B cell (primary cell): ENCODE measurements around the gene SKIC8. TPM values are rescaled to one million over a fixed set of nuclear protein-coding genes. Genes with fewer than 3 reads are reported as not detected.

ENCODE experiments used
- ATAC-seq: fragments of 200-7000 bp; cut with Tn5 transposase; one replicate; pipeline ENCODE4 v1.10.0; 2021; ENCODE audit warnings: low read depth, mild to moderate bottlenecking, moderate number of reproducible peaks, moderate library complexity
- CTCF ChIA-PET: fragments of 350-600 bp; sonication (Branson Sonifier 250); formaldehyde crosslinking; loops from one replicate; lab custom pipeline; 2021; ENCODE audit warnings: antibody characterized with exemption, inconsistent platforms; lab: Charles Lee
- POLR2A ChIA-PET: fragments of 350-600 bp; sonication (Branson Sonifier 250); formaldehyde crosslinking; loops from one replicate; lab custom pipeline; 2021; ENCODE audit warnings: antibody characterized with exemption; lab: Charles Lee
- DNase-seq: peaks from one replicate; pipeline ENCODE4 v3.0.0; 2013
- H2AFZ ChIP-seq: 2 replicates; pipeline ENCODE4 v1.6.1; 2012; ENCODE audit warnings: mild to moderate bottlenecking, low read depth, low read length; ENCODE audit not compliant: insufficient read depth, poor library complexity, severe bottlenecking
- H3K27ac ChIP-seq, 2 donors: 1 replicate in 1 of 2; 2 replicates in 1 of 2; pipeline ENCODE4 v1.5.1; 2012 to 2013; ENCODE audit warnings: low read length in 2 of 2, mild to moderate bottlenecking in 2 of 2, moderate library complexity in 1 of 2
- H3K27me3 ChIP-seq, 4 experiments: fragments of 200-600 bp in 1 of 4; sonication (generic) in 1 of 4; replicated peaks in 1 of 4; 1 replicate in 2 of 4; 2 replicates in 2 of 4; pipeline versions ENCODE4 v1.6.1 to v1.7.0; 2013 to 2016; ENCODE audit warnings: low read length in 3 of 4, mild to moderate bottlenecking in 2 of 4, mixed read lengths in 1 of 4, moderate library complexity in 1 of 4; ENCODE audit not compliant: insufficient read depth in 4 of 4, control insufficient read depth in 3 of 4; ENCODE audit errors: control extremely low read depth in 1 of 4
- H3K36me3 ChIP-seq, 2 experiments: replicated peaks in 1 of 2; 1 replicate in 1 of 2; 2 replicates in 1 of 2; pipeline versions ENCODE4 v1.6.1 to v1.7.1; 2013; ENCODE audit warnings: low read length in 1 of 2; ENCODE audit not compliant: insufficient read depth in 2 of 2, control insufficient read depth in 1 of 2; ENCODE audit errors: control extremely low read depth in 1 of 2, extremely low read depth in 1 of 2
- H3K4me1 ChIP-seq, 2 donors: fragments of 200-600 bp in 1 of 2; sonication (generic) in 1 of 2; 1 replicate in 1 of 2; 2 replicates in 1 of 2; pipeline versions ENCODE4 v1.5.1 to v1.6.1; 2013 to 2017; ENCODE audit warnings: low read length in 2 of 2; ENCODE audit not compliant: control insufficient read depth in 2 of 2, insufficient read depth in 2 of 2
- H3K4me2 ChIP-seq: replicated peaks from 2 replicates; pipeline ENCODE3; 2012; ENCODE audit warnings: mild to moderate bottlenecking, low read depth, low read length; ENCODE audit not compliant: poor library complexity, severe bottlenecking
- H3K4me3 ChIP-seq, 5 experiments: fragments of 200-600 bp in 1 of 5; sonication (generic) in 1 of 5; 1 replicate in 3 of 5; 2 replicates in 2 of 5; pipeline versions ENCODE4 v1.5.1 to v1.7.0; 2011 to 2016; ENCODE audit warnings: low read length in 4 of 5, mild to moderate bottlenecking in 4 of 5, low read depth in 2 of 5, control low read depth in 1 of 5, moderate library complexity in 1 of 5; ENCODE audit not compliant: insufficient read depth in 1 of 5; ENCODE audit errors: control extremely low read depth in 1 of 5, extremely low read depth in 1 of 5
- H3K79me2 ChIP-seq: fragments of 200-600 bp; sonication (generic); one replicate; pipeline ENCODE4 v1.6.0; 2016; ENCODE audit warnings: low read length; ENCODE audit not compliant: control insufficient read depth, insufficient read depth
- H3K9ac ChIP-seq: fragments of 200-600 bp; sonication (generic); 2 replicates; pipeline ENCODE4 v1.6.1; 2017; ENCODE audit warnings: mild to moderate bottlenecking, low read length, moderate library complexity
- H3K9me3 ChIP-seq, 3 donors: one replicate each; pipeline versions ENCODE4 v1.6.1 to v1.7.1; 2013; ENCODE audit warnings: low read length in 2 of 3; ENCODE audit not compliant: control insufficient read depth in 2 of 3, insufficient read depth in 1 of 3; ENCODE audit errors: control extremely low read depth in 1 of 3
- H4K20me1 ChIP-seq: 2 replicates; pipeline ENCODE4 v1.6.0; 2012; ENCODE audit warnings: mild to moderate bottlenecking, low read length; ENCODE audit not compliant: insufficient read depth, control insufficient read depth, poor library complexity, severe bottlenecking
- H3K27ac Mint-ChIP-seq: one replicate; pipeline ENCODE4 v1.8.0; 2021; ENCODE audit warnings: mixed read lengths
- H3K27me3 Mint-ChIP-seq: one replicate; pipeline ENCODE4 v1.8.0; 2021; ENCODE audit warnings: mixed read lengths
- H3K4me1 Mint-ChIP-seq: one replicate; pipeline ENCODE4 v1.8.0; 2021; ENCODE audit warnings: mixed read lengths
- H3K4me3 Mint-ChIP-seq: one replicate; pipeline ENCODE4 v1.8.0; 2021; ENCODE audit warnings: mixed read lengths
- H3K9me3 Mint-ChIP-seq: one replicate; pipeline ENCODE4 v1.8.0; 2022; ENCODE audit warnings: mixed read lengths; ENCODE audit not compliant: insufficient read depth
- EZH2 ChIP-seq: IDR thresholded peaks from 2 replicates; pipeline ENCODE4 v1.6.1; 2012; ENCODE audit warnings: borderline replicate concordance, low read depth, mild to moderate bottlenecking, moderate library complexity, low read length; ENCODE audit not compliant: insufficient read depth, poor library complexity, severe bottlenecking
- WGBS: methylation state at CpG from one replicate; pipeline ENCODE4 v1.1.5; 2013; ENCODE audit warnings: missing lambda C conversion rate; ENCODE audit not compliant: insufficient coverage; 5-methylcytosine and 5-hydroxymethylcytosine counted together
- intact Hi-C: fragments of 100-400 bp; cut with micrococcal nuclease; formaldehyde crosslinking; loops from one replicate; pipeline ENCODE4 v1.10.0; 2022
- polyA plus RNA-seq: library from polyadenylated mRNA; depleted of rRNA; stranded (reverse); fragments of >200 nt; gene quantifications from 2 replicates; pipeline ENCODE4 v1.2.3, GENCODE V29; 2012
- total RNA-seq, 2 donors: library from RNA; stranded (reverse); fragments of 120-200 nt in 1 of 2; gene quantifications; 1 replicate in 1 of 2; 2 replicates in 1 of 2; pipeline versions ENCODE4 v1.2.3 to v1.2.4, GENCODE V29; 2013 to 2022
- TF ChIP-seq, protein P1 (sequence below): fragments of 200-600 bp; IDR thresholded peaks from one replicate; pipeline ENCODE4 v1.8.0; 2022; ENCODE audit warnings: antibody characterized with exemption, mild to moderate bottlenecking

SKIC8 gene
- total and polyA plus RNA-seq, 2 donors (not counting 1 experiment from before 2014, with no cell fraction given): 31.9 to 40.2 TPM

DNA sequence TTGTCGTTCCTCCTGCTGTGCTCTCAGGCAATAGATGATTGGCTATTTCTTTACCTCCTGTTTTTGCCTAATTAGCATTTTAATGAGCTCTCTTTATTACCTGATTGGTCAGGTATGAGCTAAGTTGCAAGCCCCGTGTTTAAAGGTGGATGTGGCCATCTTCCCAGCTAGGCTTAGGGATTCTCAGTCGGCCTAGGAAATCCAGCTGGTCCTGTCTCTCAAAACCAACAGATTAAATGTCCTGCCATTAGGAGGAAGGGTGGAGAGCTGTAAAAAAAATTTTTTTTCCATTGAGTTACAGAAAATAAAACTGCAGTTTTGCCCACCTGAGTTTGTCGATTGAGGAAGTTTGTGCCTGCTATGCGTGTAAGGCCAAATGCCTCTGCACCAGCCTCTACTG, 59.6 kb downstream of the SKIC8 start:
- H3K9me3 ChIP-seq: no peaks in the 10 kb centered on the region
- no peak overlapping the region for H3K4me2 ChIP-seq
- POLR2A ChIA-PET: no interaction called here
- Mint-ChIP-seq H3K4me3 (no peak overlapping the region), H3K27ac (no peak overlapping the region), H3K4me1 (no peaks in the 10 kb centered on the region), H3K27me3 (peaks cover 10% of the 10 kb centered on the region), H3K9me3 (no peaks in the 10 kb centered on the region)
- ATAC-seq (no peak), DNase-seq (no peak)
- WGBS: 67% methylated on average over 2 of the region's 5 CpGs
- intact Hi-C loops: no loop called here
- no peaks in the 10 kb centered on the region for H4K20me1 ChIP-seq
- H3K4me1 ChIP-seq: no peaks in the 10 kb centered on the region
- CTCF ChIA-PET: interaction anchor here (0.6 to 8.0 kb wide), 26 partner anchors 10 to 330 kb away, joined by 3 to 195 read pairs (median 6); partner anchors contain the start of gene CIB2
- H3K27ac ChIP-seq: no peak overlapping the region
- H3K4me3 ChIP-seq: no peak overlapping the region
- no peak overlapping the region for H3K9ac ChIP-seq
- no peak overlapping the region for H2AFZ ChIP-seq
- TF ChIP-seq, protein P1, sequence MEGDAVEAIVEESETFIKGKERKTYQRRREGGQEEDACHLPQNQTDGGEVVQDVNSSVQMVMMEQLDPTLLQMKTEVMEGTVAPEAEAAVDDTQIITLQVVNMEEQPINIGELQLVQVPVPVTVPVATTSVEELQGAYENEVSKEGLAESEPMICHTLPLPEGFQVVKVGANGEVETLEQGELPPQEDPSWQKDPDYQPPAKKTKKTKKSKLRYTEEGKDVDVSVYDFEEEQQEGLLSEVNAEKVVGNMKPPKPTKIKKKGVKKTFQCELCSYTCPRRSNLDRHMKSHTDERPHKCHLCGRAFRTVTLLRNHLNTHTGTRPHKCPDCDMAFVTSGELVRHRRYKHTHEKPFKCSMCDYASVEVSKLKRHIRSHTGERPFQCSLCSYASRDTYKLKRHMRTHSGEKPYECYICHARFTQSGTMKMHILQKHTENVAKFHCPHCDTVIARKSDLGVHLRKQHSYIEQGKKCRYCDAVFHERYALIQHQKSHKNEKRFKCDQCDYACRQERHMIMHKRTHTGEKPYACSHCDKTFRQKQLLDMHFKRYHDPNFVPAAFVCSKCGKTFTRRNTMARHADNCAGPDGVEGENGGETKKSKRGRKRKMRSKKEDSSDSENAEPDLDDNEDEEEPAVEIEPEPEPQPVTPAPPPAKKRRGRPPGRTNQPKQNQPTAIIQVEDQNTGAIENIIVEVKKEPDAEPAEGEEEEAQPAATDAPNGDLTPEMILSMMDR: no peak
- no peak for TF ChIP-seq EZH2
- H3K79me2 ChIP-seq: no peaks in the 10 kb centered on the region
- no peaks in the 10 kb centered on the region for H3K36me3 ChIP-seq
- peaks cover 0 to 7% (median 0%) of the 10 kb centered on the region in 4 experiments for H3K27me3 ChIP-seq

DNA sequence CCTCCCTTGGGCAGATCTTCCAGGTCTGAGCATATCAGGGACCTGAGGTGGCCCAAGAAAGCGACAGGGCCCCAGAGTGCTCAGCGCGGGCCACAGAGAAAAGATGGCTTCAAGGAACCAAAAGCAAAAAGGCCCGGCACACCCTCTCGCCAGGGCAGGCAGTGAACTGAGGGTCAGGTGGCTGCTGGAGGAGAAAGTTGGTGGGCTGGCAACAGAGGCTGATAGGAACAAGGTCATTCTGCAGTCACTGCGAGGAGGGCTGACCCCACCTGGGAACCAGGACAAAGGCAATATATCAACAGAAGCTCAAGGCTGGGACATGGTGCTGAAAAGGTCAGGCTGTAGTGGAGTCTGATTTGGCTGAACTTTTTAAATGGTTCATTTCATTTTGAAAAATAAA, 62.3 kb downstream of the SKIC8 start:
- Mint-ChIP-seq H3K4me3 (no peak overlapping the region), H3K9me3 (no peaks in the 10 kb centered on the region), H3K27ac (no peak overlapping the region), H3K4me1 (no peaks in the 10 kb centered on the region), H3K27me3 (peaks cover 7% of the 10 kb centered on the region)
- WGBS: 82% methylated on average over 6 of the region's 6 CpGs
- no peak for ATAC-seq
- Histone ChIP-seq H3K4me1 (no peaks in the 10 kb centered on the region), H3K9ac (no peak overlapping the region), H3K79me2 (no peaks in the 10 kb centered on the region), H4K20me1 (no peaks in the 10 kb centered on the region), H2AFZ (no peak overlapping the region), H3K36me3 (no peaks in the 10 kb centered on the region), H3K4me2 (no peak overlapping the region), H3K9me3 (no peaks in the 10 kb centered on the region), H3K27me3 (peaks cover 0 to 9% (median 0%) of the 10 kb centered on the region in 4 experiments), H3K4me3 (no peak overlapping the region), H3K27ac (no peak overlapping the region)
- CTCF ChIA-PET: interaction anchor here (1.4 kb wide), 1 partner anchor 42 kb away, joined by 5 read pairs; no protein-coding TSS in a partner anchor
- TF ChIP-seq EZH2: no peak
- TF ChIP-seq, protein P1: no peak
- intact Hi-C loops: no loop called here
- POLR2A ChIA-PET: no interaction called here
- no peak for DNase-seq
